ENCODE measurements around the gene MPG.

The MPG gene

GRCh38 chr16:69181-69580 is 8.8 kb upstream of the MPG start:
- no peak for DNase-seq (ENCODE audit: low spot score)
- TF ChIP-seq CTCF (IDR thresholded peaks at IDR 0.05; ENCODE audit: extremely low read depth, missing control alignments), result no peak

- DNase-seq (ENCODE audit: low spot score), result no peak
- no peak for TF ChIP-seq CTCF (IDR thresholded peaks at IDR 0.05; ENCODE audit: extremely low read depth, missing control alignments)
Measured at GRCh38 chr16:71210-71539, 6.8 kb upstream of the MPG start.

GRCh38 chr16:71540-72401 is 6.3 kb upstream of the MPG start:
- DNase-seq (ENCODE audit: low spot score), result no peak

GRCh38 chr16:72561-73548 is 5.2 kb upstream of the MPG start, which contains the start of gene RHBDF1:
Gene RHBDF1 (minus strand): TSS chr16:72631. CDS start chr16:65015, 7,616 bp downstream.
- no peak for TF ChIP-seq CTCF (IDR thresholded peaks at IDR 0.05; ENCODE audit: extremely low read depth, missing control alignments)
- peak; percentile 73 for DNase-seq (ENCODE audit: low spot score)

More at GRCh38 chr16:71540-72401, 6.3 kb upstream of the MPG start:
- no peak for TF ChIP-seq CTCF (IDR thresholded peaks at IDR 0.05; ENCODE audit: extremely low read depth, missing control alignments)

- no peak for DNase-seq (ENCODE audit: low spot score)
Measured at GRCh38 chr16:74051-74746, 3.8 kb upstream of the MPG start.

GRCh38 chr16:74747-75334 is 3.2 kb upstream of the MPG start:
- no peak for TF ChIP-seq CTCF (IDR thresholded peaks at IDR 0.05; ENCODE audit: extremely low read depth, missing control alignments)
- no peak for DNase-seq (ENCODE audit: low spot score)

More at GRCh38 chr16:74051-74746, 3.8 kb upstream of the MPG start:
- no peak for TF ChIP-seq CTCF (IDR thresholded peaks at IDR 0.05; ENCODE audit: extremely low read depth, missing control alignments)
